Fibroblast of gingiva (primary cell): ENCODE data around the gene STK36.

Source experiments
- DNase-seq: peaks from one replicate; pipeline ENCODE4 v3.0.0-alpha.2; 2011; ENCODE audit warnings: low read depth

Gene STK36

DNA sequence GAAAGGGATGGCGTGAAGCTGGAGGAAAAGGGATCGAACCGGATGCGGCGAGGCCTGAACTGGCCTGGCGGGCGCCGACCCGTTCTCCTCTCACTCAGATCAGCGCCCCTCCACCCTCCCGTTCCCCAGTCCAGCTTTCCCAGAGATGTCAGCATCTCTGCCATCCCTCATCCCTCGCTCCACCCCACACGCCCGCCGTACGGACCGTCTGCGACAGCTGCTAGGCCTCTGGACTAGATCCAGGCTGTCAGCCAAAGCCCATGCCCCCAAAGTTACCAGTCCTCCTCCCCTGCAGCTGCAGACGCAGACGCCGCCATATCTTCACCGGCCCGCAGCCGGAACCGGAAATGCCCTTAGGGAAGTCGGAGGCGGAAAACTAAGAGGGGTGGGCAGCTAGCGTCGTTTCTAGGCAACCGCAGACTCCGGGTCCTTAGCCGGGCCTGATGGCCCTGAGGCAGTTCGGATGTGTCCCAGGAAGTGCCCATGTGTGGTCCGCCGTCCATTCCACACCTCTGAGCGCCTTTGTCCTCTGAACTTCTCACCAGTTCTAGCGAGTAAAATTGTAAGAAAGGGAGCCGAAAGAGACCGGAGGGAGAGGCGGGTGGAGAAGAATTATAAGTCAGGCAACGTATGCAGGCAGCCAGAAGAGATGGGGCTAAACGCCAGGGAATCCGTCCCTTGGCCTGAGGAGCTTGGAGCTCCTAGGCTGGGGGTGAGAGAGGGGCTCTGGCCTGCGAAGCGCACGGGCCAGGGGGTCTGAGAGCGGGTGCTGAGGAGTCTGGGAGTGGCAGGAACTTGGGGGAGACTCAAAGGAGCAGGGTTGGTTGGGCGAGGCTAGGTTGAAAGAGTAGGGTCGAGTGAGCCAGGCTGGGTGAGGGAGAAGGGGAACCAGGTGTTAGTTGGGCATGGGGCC lies at the start of gene STK36, which contains the start of gene RNF25:
TSS of gene STK36 (plus strand) at position 433 of the 913 bp plus-strand sequence. CDS start 744 bp downstream, outside the sequence.
TSS of gene RNF25 (minus strand) at position 349 of the 913 bp plus-strand sequence. CDS start at position 317, 32 bp downstream.
- peak; percentile 90 for DNase-seq

DNA sequence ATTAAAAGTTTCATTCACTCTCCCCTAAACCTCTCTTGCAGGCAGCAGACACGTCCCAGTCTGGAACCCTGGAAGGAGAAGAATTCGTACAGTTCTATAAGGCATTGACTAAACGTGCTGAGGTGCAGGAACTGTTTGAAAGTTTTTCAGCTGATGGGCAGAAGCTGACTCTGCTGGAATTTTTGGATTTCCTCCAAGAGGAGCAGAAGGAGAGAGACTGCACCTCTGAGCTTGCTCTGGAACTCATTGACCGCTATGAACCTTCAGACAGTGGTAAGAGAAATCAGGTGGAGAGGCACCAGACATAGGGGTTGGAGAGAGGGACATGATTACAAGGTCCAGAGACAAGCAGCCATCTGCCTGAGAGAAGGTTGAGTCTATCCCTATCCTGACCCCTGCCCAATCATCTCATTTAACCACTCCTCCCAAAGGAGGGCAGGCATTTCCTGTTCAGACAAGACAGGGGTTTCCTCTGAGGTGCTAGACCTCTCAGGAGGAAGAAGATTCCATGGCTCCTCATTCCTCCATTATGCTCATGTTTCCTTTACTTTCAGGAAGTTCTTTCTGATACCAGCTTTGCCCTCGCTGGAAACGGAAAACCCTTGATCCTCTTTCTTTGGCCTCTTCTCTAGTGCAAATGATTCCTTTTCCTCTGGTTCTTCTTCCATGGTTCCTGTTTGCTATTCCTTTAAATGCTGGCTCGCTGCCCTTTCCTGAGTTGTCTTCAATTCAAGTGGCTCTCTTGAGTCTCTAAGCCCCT lies 49.1 kb upstream of the STK36 start:
- no peak for DNase-seq

DNA sequence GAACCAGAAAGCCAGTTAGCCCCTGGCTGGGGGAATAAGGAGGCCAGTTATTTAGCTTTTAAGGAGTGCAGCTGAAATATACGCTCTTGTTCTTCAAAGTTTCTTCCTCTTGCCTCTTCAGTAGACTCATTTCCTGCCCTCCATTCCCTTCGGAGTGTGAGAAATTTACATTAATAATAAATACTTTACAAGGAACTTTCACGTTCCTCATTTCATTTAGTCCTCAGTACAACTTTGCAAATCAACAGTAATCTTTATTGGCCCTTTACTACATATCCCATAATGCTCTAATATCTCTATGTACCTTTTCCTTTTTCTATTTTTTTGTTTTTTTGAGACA lies 48.5 kb upstream of the STK36 start:
- no peak for DNase-seq

- DNase-seq, result no peak
These were observed 45.5 kb upstream of the STK36 start for GRCh38 chr2:218626369-218626768.

GRCh38 chr2:218627939-218628338 lies 43.9 kb upstream of the STK36 start:
- no peak for DNase-seq

DNA sequence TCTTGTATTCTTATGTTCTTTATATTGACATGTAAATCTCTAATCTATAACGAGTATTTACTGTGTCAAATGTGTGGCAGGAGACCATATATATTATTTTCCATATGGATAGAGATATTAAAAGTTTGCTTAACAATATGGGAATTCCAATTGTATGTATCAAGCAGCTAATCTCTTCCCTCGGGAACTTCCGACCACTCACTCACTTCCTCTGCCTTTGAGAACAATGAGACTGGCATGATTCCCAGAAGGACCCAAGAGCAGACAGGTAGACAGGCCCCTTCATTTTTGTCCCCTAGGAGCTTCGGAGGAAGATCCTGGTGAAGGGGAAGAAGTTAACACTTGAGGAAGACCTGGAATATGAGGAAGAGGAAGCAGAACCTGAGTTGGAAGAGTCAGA lies 40.0 kb upstream of the STK36 start:
- DNase-seq, result no peak

- DNase-seq, result no peak
These were observed 36.2 kb upstream of the STK36 start for GRCh38 chr2:218635719-218636118.

DNA sequence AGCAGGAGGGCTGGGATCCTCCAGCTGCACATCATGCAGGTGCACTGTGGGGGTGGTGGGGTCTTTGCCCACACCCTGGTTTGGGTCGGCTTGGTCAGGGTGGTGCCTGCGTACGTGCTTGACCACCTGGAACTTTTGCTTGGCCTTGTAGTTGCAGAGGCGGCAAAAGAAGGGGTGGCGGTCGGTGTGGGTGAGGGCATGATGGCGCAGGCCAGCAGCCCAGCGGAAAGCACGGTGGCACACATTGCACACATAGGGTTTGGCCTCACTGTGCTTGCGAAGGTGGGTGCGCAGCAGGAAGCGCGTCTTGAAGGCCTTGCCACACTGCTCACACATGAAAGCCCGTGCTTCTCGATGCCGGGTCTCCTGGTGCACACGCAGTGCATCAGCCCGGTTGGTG lies 33.5 kb upstream of the STK36 start:
- no peak for DNase-seq

DNA sequence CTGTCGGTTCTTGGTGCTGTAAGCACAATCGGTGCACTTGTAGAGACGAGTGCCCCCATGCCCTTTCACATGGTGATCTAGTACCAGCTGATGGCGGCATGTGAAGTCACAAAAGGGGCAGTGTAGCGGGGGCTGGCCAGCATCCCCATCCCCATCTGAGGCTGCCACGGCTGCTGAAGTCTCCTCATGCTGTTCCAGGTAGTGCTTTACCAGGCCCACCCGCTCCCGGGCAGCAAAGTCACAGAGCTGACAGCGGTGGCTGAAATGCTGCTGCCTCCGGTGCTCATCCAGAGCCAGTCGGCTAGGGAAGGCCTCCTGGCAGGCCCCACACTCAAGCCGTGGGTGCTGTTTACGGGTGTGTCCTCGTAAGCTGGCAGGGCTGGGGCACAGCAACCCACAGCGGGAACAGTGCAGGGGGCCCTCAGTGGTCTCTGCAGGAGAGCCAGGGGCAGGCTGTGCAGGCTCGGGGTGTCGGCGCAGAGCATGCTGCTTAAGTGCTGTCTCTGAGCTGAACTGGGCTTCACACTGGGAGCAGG lies 29.7 kb upstream of the STK36 start:
- no peak for DNase-seq

DNA sequence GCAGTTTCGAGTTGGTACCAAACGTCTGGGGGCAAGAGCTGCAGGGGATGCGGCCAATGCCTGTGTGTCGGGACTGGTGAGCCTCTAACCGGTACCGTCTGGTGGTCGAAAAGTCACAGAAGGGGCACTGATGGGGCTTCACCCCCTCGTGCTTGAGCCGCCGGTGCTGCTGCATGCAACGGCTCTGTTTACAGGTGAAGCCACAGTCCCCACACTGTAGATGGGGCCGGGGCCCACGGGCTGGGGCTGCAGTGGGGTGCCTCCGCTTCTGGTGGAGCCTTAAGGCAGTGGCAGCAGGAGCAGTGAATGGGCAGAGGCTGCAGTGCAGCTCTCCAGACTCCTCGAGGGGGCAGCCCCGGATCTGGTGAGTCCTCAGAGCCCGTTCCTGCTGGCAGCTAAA lies 29.1 kb upstream of the STK36 start:
- no peak for DNase-seq

DNA sequence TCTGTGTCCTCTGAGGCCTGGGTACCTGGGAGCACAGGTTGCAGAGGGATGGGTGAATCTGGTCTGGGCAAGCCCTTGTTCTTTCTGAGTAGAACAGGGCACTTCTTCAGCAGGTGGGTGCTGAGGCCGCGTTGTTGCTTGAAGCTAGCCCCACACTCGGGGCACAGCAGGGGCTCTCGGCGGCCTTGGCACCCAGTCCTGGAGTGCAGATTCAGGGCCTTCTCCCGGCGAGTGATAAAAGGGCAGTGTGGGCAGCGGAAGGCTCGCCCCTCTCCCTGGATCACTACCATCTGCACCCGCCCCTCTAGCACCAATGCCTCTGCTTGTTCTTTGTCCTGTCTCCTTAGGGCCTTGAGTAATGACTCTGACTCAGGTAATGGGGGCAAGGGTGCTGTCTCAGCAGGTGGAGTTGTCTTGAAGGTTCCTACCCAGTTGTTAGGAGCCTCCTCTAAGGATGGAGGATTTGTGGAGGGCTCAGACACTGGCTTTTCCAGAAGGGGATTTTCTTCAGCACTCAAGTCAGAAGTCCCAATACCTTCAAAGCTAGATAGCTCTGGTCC lies 28.1 kb upstream of the STK36 start:
- DNase-seq, result no peak

GRCh38 chr2:218644721-218645120 lies 27.2 kb upstream of the STK36 start:
- no peak for DNase-seq

DNA sequence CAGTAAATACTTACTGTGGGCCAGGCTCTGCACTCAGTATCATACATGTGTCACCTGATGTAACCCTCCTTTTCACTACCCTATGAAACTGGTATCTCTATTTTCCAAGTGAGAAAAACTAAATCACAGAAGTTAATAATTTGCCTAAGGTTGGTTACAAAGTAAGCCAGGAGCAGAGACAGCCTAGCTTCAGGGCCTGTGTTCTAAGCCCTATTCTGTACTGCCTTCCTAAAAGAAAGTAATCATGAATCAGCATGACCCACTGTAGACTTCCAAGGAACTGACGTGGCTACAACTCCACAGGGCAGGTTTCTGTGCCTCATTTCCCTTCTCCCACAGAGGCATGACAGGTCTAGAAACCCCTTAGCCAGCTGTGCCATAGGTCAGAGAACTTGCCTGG lies 26.8 kb upstream of the STK36 start:
- DNase-seq, result peak; percentile 32

GRCh38 chr2:218648088-218648786 lies 23.6 kb upstream of the STK36 start:
- peak; percentile 59 for DNase-seq

GRCh38 chr2:218648787-218649100 lies 23.1 kb upstream of the STK36 start:
- DNase-seq, result no peak

DNA sequence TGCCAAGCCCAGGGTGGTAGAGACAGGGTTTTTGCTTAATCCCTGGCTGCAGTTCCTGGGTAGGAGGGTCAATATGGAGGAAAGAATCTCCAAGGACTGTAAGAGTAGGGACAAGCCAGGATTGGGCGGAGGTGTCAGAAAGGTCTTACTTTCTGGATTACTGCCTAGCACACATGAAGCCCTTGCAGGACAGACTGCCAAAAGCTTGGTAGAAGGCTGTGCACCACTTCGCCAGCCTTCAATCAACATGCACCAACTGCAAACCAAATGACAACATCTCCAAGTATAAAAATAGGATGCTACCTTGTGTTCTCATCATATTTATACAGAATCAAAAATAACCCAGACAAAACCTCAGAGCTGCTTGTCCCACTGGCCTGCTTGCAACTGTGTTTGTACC lies 16.1 kb upstream of the STK36 start:
- DNase-seq, result peak; percentile 19

DNA sequence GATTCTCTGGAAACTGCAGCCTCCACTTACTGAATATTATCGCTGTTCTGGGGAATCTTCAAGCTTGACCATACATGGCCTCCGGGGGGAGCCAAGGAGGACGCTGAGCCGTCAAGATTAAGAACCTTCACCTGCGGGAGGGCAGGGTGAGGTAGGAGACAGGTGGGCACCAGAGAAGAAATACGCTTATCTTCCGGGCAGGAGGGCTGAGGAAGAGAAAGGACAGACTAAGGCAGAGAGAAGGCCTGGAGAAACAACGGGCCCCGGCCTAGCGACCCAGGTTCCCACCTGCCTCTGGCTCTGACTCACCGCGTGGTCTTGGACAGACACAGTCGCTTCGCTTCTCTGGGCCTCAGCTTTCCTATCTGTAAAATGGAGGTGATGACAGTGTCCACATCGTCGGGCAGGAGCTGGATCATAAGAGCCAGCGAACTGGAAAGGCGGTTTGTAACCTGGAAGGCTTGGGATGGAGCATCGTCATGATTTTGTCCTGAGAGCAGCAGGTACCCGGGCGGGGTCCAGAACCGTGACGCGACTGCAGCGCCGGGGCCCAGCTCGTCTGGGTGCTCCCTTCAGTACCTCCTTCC lies 13.1 kb upstream of the STK36 start:
- DNase-seq, result peak; percentile 14

- peak; percentile 79 for DNase-seq
These were observed 12.5 kb upstream of the STK36 start, which contains the start of the genes BCS1L and ZNF142 for GRCh38 chr2:218659258-218659987. Gene BCS1L (plus strand): TSS chr2:218659683. CDS start chr2:218660988, 1,305 bp downstream. Gene ZNF142 (minus strand): TSS chr2:218659623. CDS start chr2:218656429, 3,194 bp downstream.

DNA sequence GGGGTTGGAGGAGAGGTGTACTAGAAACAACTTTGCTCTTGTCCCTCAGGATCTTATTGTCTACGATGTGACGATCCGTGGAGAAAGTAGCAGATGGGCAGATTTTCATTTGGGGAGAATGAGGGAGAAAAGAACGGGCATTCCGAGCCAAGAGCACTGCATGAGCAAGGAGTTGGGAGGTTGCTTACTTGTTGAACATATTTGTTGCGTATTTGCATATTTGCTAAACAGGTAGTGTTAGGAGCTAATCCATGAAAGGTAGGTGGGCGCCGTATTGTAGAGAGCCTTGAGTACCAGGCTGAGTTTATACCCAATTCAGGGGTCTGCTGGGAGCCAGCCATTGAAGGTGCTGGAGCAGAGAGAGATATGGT lies 11.9 kb upstream of the STK36 start:
- no peak for DNase-seq

GRCh38 chr2:218662377-218662776 lies 9.5 kb upstream of the STK36 start:
- DNase-seq, result no peak

DNA sequence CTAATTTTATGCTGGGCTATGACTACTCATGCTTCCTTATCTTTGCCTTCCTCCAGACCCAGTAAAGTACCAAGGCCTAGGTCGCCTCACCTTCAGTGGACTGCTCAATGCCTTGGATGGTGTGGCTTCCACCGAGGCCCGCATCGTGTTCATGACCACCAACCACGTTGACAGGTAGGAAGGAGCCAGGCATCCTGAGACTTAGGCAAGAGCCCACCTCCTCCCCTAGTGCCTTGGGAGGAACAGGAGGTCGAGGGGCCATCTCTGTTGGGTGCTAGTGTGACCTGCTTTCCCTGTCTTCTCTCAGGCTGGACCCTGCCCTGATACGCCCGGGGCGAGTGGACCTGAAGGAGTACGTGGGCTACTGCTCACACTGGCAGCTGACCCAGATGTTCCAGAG lies 9.1 kb upstream of the STK36 start:
- no peak for DNase-seq
